GM23338 (cell line): ENCODE data around the gene DRC7.

Source experiments
- CTCF ChIP-seq, 2 experiments: fragments of 200-600 bp in 1 of 2; sonication (generic) in 1 of 2; conservative IDR thresholded peaks; 2 replicates each; pipeline versions ENCODE4 v1.5.1 to v1.6.1; 2016 to 2017; ENCODE audit warnings: antibody characterized with exemption in 2 of 2, low read depth in 2 of 2, mild to moderate bottlenecking in 2 of 2, moderate library complexity in 1 of 2
- EZH2 ChIP-seq: fragments of 200-600 bp; sonication (generic); IDR thresholded peaks from one replicate; pipeline ENCODE4 v1.8.0; 2017; ENCODE audit warnings: antibody characterized with exemption, mild to moderate bottlenecking, low read depth; ENCODE audit not compliant: unreplicated experiment
- POLR2AphosphoS5 ChIP-seq: IDR thresholded peaks from 2 replicates; pipeline ENCODE4 v1.6.1; 2016; ENCODE audit warnings: antibody characterized with exemption, low read depth

DNA sequence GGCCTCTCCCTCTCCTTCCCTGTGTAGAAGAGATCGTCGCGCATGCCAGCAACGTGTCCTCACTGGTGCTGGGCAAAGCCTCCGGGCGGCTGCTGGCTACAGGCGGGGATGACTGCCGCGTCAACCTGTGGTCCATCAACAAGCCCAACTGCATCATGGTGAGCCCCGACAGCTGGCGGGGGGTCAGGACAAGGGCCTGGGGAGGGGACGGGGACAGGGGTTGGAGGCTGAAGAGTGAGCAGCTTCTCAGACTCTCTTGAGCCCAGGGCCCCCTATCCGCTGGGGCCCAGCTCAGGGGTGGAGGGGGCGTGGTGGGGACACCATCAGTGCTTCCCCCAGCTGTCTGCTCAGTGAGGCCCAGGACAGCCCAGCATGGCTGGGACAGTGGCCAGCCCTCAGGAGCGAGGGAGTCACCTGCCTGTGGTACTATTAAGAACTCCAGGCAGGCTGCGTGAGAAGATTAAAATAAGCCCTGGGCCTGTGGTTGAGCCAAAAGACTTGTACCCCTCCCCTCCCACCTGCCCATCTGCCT is 47.1 kb downstream of the DRC7 start:
- no peak for TF ChIP-seq CTCF (conservative IDR thresholded peaks at IDR 0.05; ENCODE audit: low read depth in 2 of 2)
- TF ChIP-seq EZH2, result no peak
- no peak for TF ChIP-seq POLR2AphosphoS5
